CD1c-positive myeloid dendritic cell (primary cell): ENCODE measurements around the gene CFAP74.
"Not testable (repeated sequence)": the region's sequence is repeated elsewhere in the genome, so short reads cannot be mapped to it uniquely, and the experiment has no call there.

Source experiments
- DNase-seq: peaks from one replicate; pipeline ENCODE4 v3.0.0-alpha.2; 2016; ENCODE audit errors: extremely low spot score

The CFAP74 gene

DNA sequence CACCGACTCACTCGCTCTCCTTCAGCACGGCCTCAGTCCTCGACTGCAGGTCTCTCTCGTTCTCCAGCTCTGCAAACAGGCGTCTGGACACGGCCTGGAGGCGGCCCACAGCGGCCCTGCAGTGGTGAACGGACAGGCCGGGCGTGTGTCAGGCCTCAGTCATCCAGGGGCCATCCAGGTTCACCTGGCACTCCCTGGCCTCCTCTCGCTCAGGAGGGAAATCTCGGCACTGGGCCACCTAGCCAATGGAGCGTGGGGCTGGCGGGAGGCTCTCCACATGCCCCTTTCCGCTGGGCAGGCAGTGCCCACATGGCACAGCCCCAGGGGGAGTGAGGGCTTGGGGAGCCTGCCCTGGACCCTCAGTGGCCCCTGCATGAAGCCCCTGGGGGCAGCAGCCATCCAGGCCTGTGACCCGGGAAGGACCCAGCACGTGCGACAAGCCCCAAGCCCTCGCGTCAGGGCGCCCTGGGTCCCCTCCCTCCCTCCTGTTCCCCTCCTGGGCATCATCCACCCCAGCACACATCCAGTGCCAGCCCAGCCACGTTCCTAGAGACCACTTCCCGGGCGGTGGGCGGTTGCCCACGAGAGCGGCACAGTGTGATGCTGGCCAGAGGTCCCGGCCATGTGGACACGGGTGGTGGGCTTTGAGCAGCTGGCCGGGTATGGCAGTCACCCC lies 18.1 kb downstream of the CFAP74 start:
- no peak for DNase-seq

- DNase-seq, result no peak
Measured at GRCh38 chr1:1984560-1985070, 19.0 kb downstream of the CFAP74 start.

GRCh38 chr1:1982379-1983232 lies 21.0 kb downstream of the CFAP74 start:
- no peak for DNase-seq

GRCh38 chr1:1981631-1982327 lies 21.8 kb downstream of the CFAP74 start:
- not testable (repeated sequence) for DNase-seq

- DNase-seq, result no peak
Measured at GRCh38 chr1:1981142-1981500, 22.5 kb downstream of the CFAP74 start.

DNA sequence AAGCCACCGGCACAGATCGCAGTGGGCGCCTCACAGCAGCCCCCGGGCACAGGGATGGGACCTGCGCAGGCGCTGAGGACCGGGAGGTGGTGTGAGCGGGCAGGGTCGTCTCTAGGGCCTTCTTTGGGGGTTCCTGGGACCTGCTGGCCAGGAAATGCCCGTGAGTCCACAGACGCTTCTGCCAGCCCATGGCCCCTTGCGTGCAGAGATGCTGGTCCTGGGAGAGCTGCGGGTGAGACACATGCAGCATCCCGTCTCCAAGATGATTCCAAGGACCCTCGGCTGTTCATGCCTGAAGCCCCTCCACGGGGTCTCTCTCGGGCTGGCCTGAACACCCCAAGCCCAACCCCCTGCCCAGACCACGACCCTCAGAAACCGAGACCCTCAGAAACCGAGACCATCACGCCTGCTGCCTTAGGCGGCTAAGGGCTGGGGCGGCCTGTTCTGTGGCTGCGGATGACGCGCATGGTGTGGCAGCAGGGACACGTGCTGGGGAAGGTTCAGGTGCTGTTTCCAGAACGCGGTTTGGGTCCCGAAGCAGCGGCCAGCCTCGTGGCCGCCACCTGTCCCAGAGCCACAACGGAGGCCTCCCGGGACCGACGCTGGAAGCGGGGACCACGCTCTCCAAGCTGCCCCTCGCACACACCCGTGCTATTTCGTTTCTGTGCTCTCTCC lies 23.0 kb downstream of the CFAP74 start:
- no peak for DNase-seq

DNA sequence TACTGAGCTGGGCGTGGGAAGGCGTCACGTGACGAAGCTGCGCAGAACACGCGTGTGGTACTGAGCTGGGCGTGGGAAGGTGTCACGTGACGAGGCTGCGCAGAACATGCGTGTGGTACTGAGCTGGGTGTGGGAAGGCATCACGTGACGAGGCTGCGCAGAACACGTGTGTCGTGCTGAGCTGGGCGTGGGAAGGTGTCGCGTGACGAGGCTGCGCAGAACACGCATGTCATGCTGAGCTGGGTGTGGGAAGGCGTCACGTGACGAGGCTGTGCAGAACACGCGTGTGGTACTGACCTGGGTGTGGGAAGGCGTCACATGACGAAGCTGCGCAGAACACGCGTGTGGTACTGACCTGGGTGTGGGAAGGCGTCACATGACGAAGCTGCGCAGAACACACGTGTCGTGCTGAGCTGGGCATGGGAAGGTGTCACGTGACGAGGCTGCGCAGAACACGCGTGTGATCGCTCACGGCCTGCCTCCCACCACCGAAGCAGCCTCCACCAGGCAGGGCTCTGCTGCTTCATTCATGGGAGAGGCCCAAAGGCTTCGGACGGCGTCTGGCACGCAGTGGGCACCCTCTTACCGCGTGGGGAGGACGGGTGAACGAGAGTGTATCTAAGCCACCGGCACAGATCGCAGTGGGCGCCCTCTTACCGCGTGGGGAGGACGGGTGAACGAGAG lies 24.0 kb downstream of the CFAP74 start:
- DNase-seq, result no peak

DNA sequence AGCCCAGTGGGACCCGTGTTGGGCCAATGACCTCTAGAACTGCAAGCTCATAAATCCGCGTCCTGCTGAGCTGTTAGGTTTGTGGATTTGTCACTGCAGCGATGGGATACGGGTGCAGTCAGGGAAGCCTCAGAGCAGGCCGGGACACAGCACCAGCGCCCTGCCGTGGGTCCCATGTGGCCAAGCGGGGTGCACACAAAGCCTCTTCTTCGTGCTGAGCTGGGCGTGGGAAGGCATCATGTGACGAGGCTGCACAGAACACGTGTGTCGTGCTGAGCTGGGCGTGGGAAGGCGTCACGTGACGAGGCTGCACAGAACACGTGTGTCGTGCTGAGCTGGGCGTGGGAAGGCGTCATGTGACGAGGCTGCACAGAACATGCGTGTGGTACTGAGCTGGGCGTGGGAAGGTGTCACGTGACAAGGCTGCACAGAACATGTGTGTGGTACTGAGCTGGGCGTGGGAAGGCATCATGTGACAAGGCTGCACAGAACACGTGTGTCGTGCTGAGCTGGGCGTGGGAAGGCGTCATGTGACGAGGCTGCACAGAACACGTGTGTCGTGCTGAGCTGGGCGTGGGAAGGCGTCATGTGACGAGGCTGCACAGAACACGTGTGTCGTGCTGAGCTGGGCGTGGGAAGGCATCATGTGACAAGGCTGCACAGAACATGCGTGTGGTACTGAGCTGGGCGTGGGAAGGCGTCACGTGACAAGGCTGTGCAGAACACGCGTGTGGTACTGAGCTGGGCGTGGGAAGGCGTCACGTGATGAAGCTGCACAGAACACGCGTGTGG lies 24.7 kb downstream of the CFAP74 start:
- DNase-seq, result not testable (repeated sequence)

- DNase-seq, result no peak
Measured at GRCh38 chr1:1978108-1978507, 25.5 kb downstream of the CFAP74 start.

DNA sequence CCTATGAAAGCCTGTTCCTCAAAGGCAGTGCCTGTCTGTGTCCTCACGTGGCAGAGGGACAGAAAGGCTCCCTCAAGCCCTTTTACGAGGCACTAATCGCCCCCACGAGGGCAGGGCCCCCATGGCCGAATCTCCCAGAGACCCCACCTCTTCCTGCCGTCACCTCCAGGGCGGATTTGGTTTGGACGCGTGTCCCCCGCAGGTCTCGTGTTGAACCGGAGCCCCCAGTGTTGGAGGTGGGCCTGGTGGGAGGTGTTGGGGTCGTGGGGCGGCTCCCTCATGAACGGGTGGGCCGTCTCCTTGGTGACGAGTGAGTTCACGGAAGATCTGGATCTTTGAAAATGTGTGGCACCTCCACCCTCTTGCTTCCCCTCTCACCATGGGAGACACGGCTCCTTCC lies 27.6 kb downstream of the CFAP74 start:
- DNase-seq, result no peak

DNA sequence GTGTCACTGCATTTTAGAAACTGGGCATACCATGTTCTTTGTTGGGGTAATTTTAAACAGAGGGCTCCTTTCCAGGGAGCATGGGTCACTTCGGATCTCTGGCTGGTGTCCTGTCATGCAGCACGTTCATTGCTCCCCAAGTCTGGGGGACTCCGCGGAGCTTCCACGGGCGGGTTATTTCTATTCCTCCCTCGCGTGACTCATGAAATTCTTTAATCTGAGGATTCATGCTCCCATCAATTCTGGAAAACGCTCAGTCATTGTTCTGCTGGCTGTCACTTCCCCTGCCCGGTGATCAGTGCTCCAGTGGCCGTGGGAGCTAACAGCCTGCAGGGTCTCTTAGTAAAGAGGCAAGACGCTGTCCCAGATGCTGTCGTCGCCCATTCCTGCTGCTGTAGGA lies 28.1 kb downstream of the CFAP74 start:
- DNase-seq, result no peak

DNA sequence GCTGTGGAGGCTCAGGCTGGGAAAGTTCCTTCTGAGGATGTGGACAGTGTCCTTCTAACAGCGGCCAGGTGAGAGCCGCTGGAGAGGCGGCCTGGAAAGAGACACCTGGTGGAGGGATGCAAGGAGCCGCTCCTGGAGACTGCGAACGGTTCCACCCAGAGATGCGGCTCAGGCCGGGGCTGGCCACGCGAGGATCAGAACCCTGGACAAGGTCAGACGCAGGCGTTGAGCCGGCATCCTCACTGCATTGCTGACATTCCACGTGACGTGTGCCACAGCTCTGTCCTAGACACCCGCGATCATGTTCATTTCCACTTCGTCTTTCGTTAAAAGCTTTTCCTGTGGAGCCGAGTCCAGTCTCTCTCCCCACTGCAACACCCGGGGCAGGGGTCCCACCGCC lies 28.8 kb downstream of the CFAP74 start:
- no peak for DNase-seq

DNA sequence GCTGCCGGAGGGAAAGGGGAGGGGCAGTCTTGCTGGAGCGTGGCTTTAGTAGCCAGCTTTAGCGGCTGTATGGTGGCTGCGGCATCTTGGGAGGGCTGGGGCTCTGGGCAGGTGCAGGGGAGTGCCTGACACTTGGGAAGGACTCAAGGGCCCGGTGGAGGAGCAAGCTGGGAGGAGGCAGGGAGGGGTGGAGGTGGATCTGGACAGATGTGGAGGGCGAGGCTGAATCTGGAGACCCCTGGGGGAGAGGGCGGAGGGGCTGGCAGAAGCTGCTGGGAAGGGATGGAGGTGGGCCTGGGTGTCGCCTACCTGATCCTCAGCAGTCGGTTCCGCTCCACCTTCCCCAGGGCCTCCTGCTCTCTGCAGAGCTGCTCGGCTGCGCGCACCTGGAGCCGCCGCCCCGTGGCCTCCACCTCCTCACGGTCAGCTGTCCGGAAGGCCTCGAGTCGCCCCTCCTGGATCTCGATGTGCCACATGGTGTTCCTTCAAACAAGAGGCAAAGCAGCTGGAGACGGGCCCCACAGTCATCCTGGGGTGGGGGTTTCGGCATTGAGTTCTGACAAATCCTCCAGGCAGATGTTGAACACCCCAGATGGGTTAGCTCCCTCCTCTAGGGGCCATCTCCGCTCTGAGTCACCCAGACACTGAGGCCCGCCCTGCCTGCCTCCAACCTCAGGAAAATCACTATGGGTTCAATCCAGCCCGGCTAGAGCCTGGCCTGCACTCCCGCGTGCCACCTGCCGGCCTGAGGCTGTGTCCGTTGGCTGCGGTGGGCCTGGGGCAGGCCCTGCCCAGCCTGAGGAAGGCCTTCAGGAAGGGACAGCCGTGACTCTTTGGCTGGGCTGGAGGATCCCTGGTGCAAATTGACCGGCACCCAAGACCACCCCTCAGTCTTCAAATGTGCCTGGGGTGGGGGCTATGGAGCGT lies 29.6 kb downstream of the CFAP74 start:
- DNase-seq, result no peak

GRCh38 chr1:1972976-1973715 lies 30.4 kb downstream of the CFAP74 start:
- DNase-seq, result no peak

DNA sequence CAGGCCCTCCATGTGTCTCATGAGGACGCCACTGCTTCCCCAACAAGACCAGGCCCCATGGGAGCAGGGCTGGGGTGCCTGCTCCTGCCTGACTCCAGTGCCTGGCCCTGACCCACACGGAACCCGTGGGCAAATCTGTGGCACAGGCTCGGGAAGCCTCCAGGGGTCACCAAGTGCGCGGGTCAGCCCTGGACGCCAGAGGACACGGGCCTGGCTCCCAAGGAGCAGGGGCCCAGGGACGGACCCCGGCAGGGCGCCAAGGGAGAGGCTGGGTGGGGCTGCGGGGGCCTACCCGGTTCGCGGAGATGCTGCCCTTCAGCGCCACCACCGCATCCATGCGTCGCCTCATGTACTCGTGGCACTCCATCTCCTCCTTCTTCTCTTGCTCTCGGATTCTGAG lies 31.9 kb downstream of the CFAP74 start:
- DNase-seq, result no peak

DNA sequence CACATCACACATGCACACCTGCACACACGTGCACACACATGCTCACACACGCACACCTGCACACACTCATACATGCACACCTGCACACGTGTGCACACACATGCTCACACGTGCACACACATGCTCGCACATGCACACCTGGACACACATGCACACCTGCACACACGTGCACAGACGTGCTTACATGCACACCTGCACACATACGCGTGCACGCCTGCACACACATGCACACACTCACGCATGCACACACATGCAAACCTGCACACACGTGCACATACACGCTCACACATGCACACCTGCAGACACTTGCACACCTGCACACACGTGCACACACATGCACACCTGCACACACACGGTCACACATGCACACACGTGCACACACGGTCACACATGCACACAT lies 32.6 kb downstream of the CFAP74 start:
- no peak for DNase-seq

DNA sequence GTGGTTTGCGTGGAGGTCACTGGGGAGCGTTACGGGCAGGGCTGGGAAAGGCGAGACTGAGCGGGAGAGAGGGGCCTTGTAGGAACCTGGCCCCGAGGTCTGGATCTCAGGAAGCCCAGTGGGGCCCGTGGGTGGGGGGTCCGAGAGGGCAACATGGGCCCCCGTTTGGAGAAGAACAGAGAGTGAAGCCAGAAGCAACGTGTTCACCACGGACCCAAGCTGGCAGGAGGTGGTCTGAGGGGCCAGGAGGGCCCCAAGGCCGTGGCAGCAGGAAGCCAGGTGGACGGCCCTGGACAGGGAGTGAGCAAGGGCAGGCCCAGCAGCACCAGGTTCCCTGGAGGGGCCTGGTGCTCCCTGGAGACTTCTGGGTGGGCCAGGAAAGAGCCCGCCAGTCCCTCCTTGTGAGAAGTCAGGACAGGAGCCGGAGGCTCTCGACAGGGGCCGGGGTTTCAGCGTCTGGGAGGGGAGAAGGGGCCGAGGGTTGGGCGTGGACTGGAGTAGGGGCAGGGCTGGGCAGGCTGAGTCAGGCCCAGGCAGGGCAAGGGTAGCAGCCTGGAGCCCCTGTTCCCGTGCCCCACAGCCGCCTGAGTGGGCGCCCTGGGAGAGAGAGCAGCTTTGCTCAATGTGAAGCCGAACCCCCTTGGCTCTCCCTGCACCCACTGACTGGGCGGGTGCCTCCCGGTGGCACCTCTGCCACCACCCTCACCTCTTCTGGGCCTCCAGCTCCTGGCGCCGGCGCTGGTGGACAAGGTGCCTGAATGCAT lies 33.5 kb downstream of the CFAP74 start:
- no peak for DNase-seq

GRCh38 chr1:1969505-1969900 lies 34.1 kb downstream of the CFAP74 start:
- no peak for DNase-seq
